Upper lobe of left lung (tissue), 6 donors: ENCODE data around the gene SMAD3. TPM values are rescaled to one million over a fixed set of nuclear protein-coding genes. Genes with fewer than 3 reads are reported as not detected.
A peak's percentile ranks its signal among the peaks of the same experiment; 100 is the strongest.

Experiments used
- ATAC-seq, 2 donors: fragments of 200-7000 bp; cut with Tn5 transposase; one replicate each; pipeline ENCODE4 v1.9.1; 2022; ENCODE audit warnings: mild to moderate bottlenecking in 2 of 2, moderate library complexity in 2 of 2; ENCODE audit not compliant: low FRiP score in 2 of 2
- DNase-seq, 2 donors: peaks; one replicate each; pipeline ENCODE4 v3.0.0-alpha.2; 2019 to 2020
- H3K27ac ChIP-seq, 4 donors: fragments of 200-600 bp; sonication (generic); one replicate each; pipeline ENCODE4 v1.5.1; 2016 to 2019
- H3K27me3 ChIP-seq, 4 donors: fragments of 200-600 bp; sonication (generic); one replicate each; pipeline ENCODE4 v1.5.1; 2017 to 2019
- H3K36me3 ChIP-seq, 4 donors: fragments of 200-600 bp; sonication (generic); one replicate each; pipeline ENCODE4 v1.5.1; 2016 to 2019
- H3K4me1 ChIP-seq, 4 donors: fragments of 200-600 bp; sonication (generic); one replicate each; pipeline ENCODE4 v1.5.1; 2018 to 2019
- H3K4me3 ChIP-seq, 4 donors: fragments of 200-600 bp; sonication (generic); one replicate each; pipeline ENCODE4 v1.5.1; 2017 to 2019; ENCODE audit warnings: mild to moderate bottlenecking in 2 of 4, moderate library complexity in 1 of 4
- H3K9me3 ChIP-seq, 4 donors: fragments of 200-600 bp; sonication (generic); one replicate each; pipeline ENCODE4 v1.5.1; 2018 to 2019
- EP300 ChIP-seq, 4 donors: sonication (generic); formaldehyde crosslinking; IDR thresholded peaks; one replicate each; pipeline ENCODE4 v1.5.1; 2017; ENCODE audit warnings: antibody characterized with exemption in 4 of 4, control low read depth in 2 of 4
- POLR2A ChIP-seq, 4 donors: fragments of 450-650 bp; IDR thresholded peaks; one replicate each; pipeline ENCODE4 v1.5.1; 2016 to 2017; ENCODE audit warnings: antibody characterized with exemption in 4 of 4, mild to moderate bottlenecking in 2 of 4
- POLR2AphosphoS5 ChIP-seq, 2 donors: sonication (generic); formaldehyde crosslinking; IDR thresholded peaks; one replicate each; pipeline ENCODE4 v1.5.1; 2017; ENCODE audit warnings: antibody characterized with exemption in 2 of 2
- WGBS, 2 donors: methylation state at CpG; one replicate each; pipeline ENCODE4 v1.1.5; 2017 to 2018; 5-methylcytosine and 5-hydroxymethylcytosine counted together
- total RNA-seq, 6 donors: library from RNA; depleted of rRNA in 4 of 6; stranded (reverse); fragments of >200 nt in 4 of 6; gene quantifications; one replicate each; pipeline versions ENCODE4 v1.1.0 to v1.2.1, GENCODE V29; 2016 to 2021
- TF ChIP-seq, protein P1 (sequence below), 6 experiments: fragments of 450-650 bp in 4 of 6; fragments of 200-600 bp in 2 of 6; sonication (generic) in 2 of 6; IDR thresholded peaks; one replicate each; pipeline ENCODE4 v1.5.1; 2016 to 2019; ENCODE audit warnings: antibody characterized with exemption in 6 of 6
- donor health status: DM: no; HTN: no; CAD: no; lungs with moderate emphysema.
- donor health status: DM: no; HTN: yes; CAD: no; lungs with severe emphysema.

SMAD3 gene
- total RNA-seq, 6 donors from 2014 or later = 31.7 to 44.5 (median 36.3) TPM

DNA sequence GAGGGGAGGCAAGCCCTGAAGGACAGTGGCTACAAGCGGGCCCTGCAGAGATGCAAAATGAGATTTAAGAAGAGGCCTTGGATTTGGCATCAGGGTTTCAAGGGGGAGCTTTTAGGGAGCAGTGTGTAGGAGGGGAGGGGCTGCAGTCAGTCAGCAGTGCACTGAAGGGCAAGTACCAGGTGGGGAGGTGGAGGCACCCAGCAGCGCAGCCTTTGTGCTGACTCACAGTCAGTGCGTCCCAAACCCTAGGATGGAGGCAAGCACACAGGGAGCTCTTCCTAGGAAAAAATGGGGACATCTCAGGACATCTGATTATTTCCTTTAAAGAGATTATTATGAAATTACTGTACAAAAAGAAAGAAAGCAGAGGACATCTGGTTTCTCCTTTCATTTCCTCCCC, 109.0 kb downstream of the SMAD3 start:
- no peak for ATAC-seq
- WGBS, 2 donors = 98 to 100% methylated on average over 3 of the region's 3 CpGs
- Histone ChIP-seq H3K4me3 (no peak overlapping the region), H3K27ac (peak overlapping the region in 1 of 4 donors; percentile 8), H3K4me1 (peaks cover 25 to 36% (median 28%) of the 10 kb centered on the region in 4 donors), H3K36me3 (peaks cover 0 to 20% (median 7%) of the 10 kb centered on the region in 4 donors), H3K27me3 (no peaks in the 10 kb centered on the region), H3K9me3 (no peaks in the 10 kb centered on the region)
- TF ChIP-seq, protein P1, sequence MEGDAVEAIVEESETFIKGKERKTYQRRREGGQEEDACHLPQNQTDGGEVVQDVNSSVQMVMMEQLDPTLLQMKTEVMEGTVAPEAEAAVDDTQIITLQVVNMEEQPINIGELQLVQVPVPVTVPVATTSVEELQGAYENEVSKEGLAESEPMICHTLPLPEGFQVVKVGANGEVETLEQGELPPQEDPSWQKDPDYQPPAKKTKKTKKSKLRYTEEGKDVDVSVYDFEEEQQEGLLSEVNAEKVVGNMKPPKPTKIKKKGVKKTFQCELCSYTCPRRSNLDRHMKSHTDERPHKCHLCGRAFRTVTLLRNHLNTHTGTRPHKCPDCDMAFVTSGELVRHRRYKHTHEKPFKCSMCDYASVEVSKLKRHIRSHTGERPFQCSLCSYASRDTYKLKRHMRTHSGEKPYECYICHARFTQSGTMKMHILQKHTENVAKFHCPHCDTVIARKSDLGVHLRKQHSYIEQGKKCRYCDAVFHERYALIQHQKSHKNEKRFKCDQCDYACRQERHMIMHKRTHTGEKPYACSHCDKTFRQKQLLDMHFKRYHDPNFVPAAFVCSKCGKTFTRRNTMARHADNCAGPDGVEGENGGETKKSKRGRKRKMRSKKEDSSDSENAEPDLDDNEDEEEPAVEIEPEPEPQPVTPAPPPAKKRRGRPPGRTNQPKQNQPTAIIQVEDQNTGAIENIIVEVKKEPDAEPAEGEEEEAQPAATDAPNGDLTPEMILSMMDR (IDR thresholded peaks at IDR 0.05) = no peak
- TF ChIP-seq POLR2AphosphoS5 (IDR thresholded peaks at IDR 0.05) = no peak
- TF ChIP-seq POLR2A (IDR thresholded peaks at IDR 0.05) = no peak
- no peak for TF ChIP-seq EP300 (IDR thresholded peaks at IDR 0.05)
- DNase-seq = no peak

DNA sequence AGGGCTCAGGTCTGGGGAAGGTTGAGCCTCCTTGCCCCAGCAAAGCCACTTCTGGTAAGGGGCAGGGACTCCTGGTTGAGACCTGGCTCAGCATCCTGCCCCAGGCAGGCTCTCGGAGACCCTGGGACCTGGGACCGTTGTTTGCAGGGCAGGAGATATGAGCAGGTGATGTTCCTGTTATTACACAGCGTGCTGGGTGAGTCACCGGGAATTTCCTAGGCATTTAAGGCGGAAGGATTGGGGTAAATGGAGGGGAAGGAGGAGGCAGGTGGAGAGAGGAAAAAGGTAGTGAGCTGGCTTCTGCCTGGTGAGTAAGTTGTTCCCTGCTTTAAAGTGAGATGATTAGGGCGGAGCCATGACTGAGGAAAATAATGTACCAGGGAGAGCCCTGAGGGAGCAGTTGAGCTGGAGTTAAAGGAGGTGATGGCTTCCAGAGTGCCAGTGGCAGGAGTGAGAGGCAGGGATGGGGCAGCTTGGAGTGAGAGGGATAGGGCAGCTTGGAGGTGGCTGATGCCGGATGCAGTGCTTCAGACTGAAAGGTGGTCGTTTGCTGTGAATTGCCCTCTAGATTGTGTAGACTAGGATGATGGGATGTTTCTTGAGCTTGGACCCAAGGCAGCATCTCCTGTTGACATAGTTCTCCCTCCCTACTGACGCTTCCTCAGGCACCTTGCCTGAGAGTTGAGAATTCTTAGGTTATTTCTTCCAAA, 109.6 kb downstream of the SMAD3 start:
- ATAC-seq (no peak), DNase-seq (no peak)
- TF ChIP-seq EP300 (IDR thresholded peaks at IDR 0.05) (no peak), POLR2AphosphoS5 (IDR thresholded peaks at IDR 0.05) (no peak), POLR2A (IDR thresholded peaks at IDR 0.05) (no peak)
- TF ChIP-seq, protein P1 (IDR thresholded peaks at IDR 0.05) = no peak
- WGBS, 2 donors = 84 to 86% methylated on average over 9 of the region's 9 CpGs
- H3K27ac ChIP-seq = peak overlapping the region; percentile 19 to 67 (median 36)
- H3K36me3 ChIP-seq = peaks cover 0 to 20% (median 5%) of the 10 kb centered on the region in 4 donors
- peaks cover 25 to 36% (median 28%) of the 10 kb centered on the region in 4 donors for H3K4me1 ChIP-seq
- no peak overlapping the region for H3K4me3 ChIP-seq
- H3K27me3 ChIP-seq = no peaks in the 10 kb centered on the region
- H3K9me3 ChIP-seq = no peaks in the 10 kb centered on the region

DNA sequence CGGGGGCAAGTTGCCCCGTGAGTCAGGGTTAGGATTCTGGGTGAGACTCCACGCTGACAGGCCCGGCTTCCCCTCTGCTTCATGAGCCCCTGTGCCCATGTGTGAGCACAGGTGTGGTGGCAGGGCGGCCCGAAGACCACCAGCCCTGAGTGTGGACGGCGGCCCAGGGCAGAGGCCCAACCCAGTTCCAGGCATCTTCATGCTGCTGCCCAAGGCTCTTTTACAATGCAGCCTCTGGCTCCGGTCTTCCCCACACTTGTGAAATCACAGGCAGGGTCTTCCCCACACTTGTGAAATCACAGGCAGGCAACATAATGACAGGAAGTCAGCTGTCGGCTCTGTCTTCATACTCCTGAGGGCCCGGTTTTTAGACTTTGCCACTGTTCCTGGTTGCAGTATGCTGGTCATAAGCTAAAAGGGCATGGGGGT, 110.3 kb downstream of the SMAD3 start:
- Histone ChIP-seq H3K27me3 (no peaks in the 10 kb centered on the region), H3K36me3 (peaks cover 0 to 16% (median under 1%) of the 10 kb centered on the region in 4 donors), H3K4me1 (peaks cover 25 to 36% (median 28%) of the 10 kb centered on the region in 4 donors), H3K4me3 (no peak overlapping the region), H3K27ac (peak overlapping the region; percentile 28 to 67 (median 40)), H3K9me3 (no peaks in the 10 kb centered on the region)
- TF ChIP-seq, protein P1 (IDR thresholded peaks at IDR 0.05) = no peak
- TF ChIP-seq POLR2AphosphoS5 (IDR thresholded peaks at IDR 0.05) = peak; percentile 67 to 91
- peak in 2 of 4 donors; percentile 21 to 82 for TF ChIP-seq EP300 (IDR thresholded peaks at IDR 0.05)
- peak in 1 of 2 donors; percentile 31 for ATAC-seq
- 30 to 52% methylated on average over 5 to 11 of the region's 11 CpGs for WGBS, 2 donors
- DNase-seq = peak; percentile 76 to 80

DNA sequence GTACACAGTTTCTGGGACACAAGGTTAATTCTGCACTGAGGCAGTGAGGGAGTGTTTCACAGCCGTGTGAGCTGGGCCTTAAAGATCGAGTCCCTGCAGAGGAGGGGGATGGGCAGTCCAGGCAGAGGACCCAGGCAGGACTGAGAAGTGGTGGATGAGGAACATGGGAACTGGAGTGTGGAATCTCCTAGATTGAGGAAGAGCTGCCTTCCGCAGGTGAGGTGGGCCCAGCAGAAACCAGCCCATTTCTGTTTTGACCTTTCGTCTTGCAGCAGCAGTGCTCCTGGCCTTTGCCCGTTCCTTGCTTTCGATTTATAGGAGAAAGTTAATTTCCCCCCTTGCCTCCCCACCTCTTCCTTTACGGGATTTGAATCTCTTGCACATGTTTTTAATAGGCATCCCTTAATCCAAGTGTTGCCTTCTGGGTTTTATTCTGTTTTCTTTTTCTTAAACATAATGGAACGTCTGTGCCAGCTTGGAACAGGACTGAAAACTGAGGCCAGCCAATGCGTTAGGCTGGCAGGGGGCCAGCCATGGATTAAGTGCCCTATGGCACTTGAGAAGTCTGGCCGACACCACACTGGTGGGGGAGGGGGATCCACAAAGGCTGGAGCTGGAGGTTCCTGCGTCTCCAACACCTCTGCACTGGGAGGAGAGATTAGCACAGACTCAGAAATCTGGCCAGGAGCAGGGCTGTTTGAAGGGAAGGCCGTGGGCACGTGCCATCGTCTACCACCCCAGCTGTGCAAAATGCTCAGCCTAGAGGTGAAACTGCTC, 111.0 kb downstream of the SMAD3 start:
- 74 to 75% methylated on average over 13 to 14 of the region's 14 CpGs for WGBS, 2 donors
- no peak for TF ChIP-seq POLR2AphosphoS5 (IDR thresholded peaks at IDR 0.05)
- TF ChIP-seq EP300 (IDR thresholded peaks at IDR 0.05) = no peak
- TF ChIP-seq, protein P1 (IDR thresholded peaks at IDR 0.05) = no peak
- TF ChIP-seq POLR2A (IDR thresholded peaks at IDR 0.05) = no peak
- peaks cover 0 to 14% (median 2%) of the 10 kb centered on the region in 4 donors for H3K36me3 ChIP-seq
- peaks cover 25 to 36% (median 28%) of the 10 kb centered on the region in 4 donors for H3K4me1 ChIP-seq
- H3K27me3 ChIP-seq = no peaks in the 10 kb centered on the region
- no peaks in the 10 kb centered on the region for H3K9me3 ChIP-seq
- peak overlapping the region; percentile 28 to 67 (median 40) for H3K27ac ChIP-seq
- no peak overlapping the region for H3K4me3 ChIP-seq
- DNase-seq = no peak
- ATAC-seq = peak in 1 of 2 donors; percentile 20
